Measurements from ENCODE around the gene MGST3.
"Not testable (repeated sequence)": the region's sequence is repeated elsewhere in the genome, so short reads cannot be mapped to it uniquely, and the experiment has no call there.

The MGST3 gene

GRCh38 chr1:165648919-165649572 lies 18.0 kb downstream of the MGST3 start:
- Histone ChIP-seq H3K36me3 (ENCODE audit: control insufficient read depth in 1 of 2, insufficient read depth in 2 of 2, low read length in 2 of 2) (peaks cover 26 to 44% of the 10 kb centered on the region in 2 donors), H3K9me3 (ENCODE audit: control insufficient read depth in 1 of 2, low read length in 2 of 2) (no peaks in the 10 kb centered on the region), H3K4me1 (ENCODE audit: control insufficient read depth in 1 of 2, insufficient read depth in 2 of 2, low read length in 2 of 2) (peaks cover 27 to 32% of the 10 kb centered on the region in 2 donors), H3K9ac (ENCODE audit: low read depth in 1 of 2, low read length in 2 of 2) (no peak overlapping the region), H3K4me3 (ENCODE audit: low read depth in 1 of 2, low read length in 2 of 2) (no peak overlapping the region), H3K27me3 (ENCODE audit: control insufficient read depth in 1 of 2, insufficient read depth in 2 of 2, low read length in 2 of 2) (no peaks in the 10 kb centered on the region), H3K27ac (ENCODE audit: low read depth, low read length) (no peak overlapping the region)

GRCh38 chr1:165650981-165651625 lies 20.1 kb downstream of the MGST3 start:
- Histone ChIP-seq H3K9me3 (ENCODE audit: control insufficient read depth in 1 of 2, low read length in 2 of 2) (no peaks in the 10 kb centered on the region), H3K27me3 (ENCODE audit: control insufficient read depth in 1 of 2, insufficient read depth in 2 of 2, low read length in 2 of 2) (no peaks in the 10 kb centered on the region), H3K27ac (ENCODE audit: low read depth, low read length) (no peak overlapping the region), H3K9ac (ENCODE audit: low read depth in 1 of 2, low read length in 2 of 2) (no peak overlapping the region), H3K36me3 (ENCODE audit: control insufficient read depth in 1 of 2, insufficient read depth in 2 of 2, low read length in 2 of 2) (peaks cover 26 to 64% of the 10 kb centered on the region in 2 donors), H3K4me3 (ENCODE audit: low read depth in 1 of 2, low read length in 2 of 2) (no peak overlapping the region), H3K4me1 (ENCODE audit: control insufficient read depth in 1 of 2, insufficient read depth in 2 of 2, low read length in 2 of 2) (peaks cover 19 to 20% of the 10 kb centered on the region in 2 donors)

- H3K27ac ChIP-seq (ENCODE audit: low read depth, low read length); H3K4me3 ChIP-seq (ENCODE audit: low read depth in 1 of 2, low read length in 2 of 2); H3K9me3 ChIP-seq (ENCODE audit: control insufficient read depth in 1 of 2, low read length in 2 of 2); H3K4me1 ChIP-seq (ENCODE audit: control insufficient read depth in 1 of 2, insufficient read depth in 2 of 2, low read length in 2 of 2); H3K9ac ChIP-seq (ENCODE audit: low read depth in 1 of 2, low read length in 2 of 2); H3K27me3 ChIP-seq (ENCODE audit: control insufficient read depth in 1 of 2, insufficient read depth in 2 of 2, low read length in 2 of 2): not testable (repeated sequence)
- H3K36me3 ChIP-seq (ENCODE audit: control insufficient read depth in 1 of 2, insufficient read depth in 2 of 2, low read length in 2 of 2): peaks cover 22 to 73% of the 10 kb centered on the region in 2 donors
Observed at GRCh38 chr1:165658766-165659580, 27.9 kb downstream of the MGST3 start.

- Histone ChIP-seq H3K4me3 (ENCODE audit: low read depth in 1 of 2, low read length in 2 of 2) (no peak overlapping the region), H3K27ac (ENCODE audit: low read depth, low read length) (no peak overlapping the region), H3K27me3 (ENCODE audit: control insufficient read depth in 1 of 2, insufficient read depth in 2 of 2, low read length in 2 of 2) (no peaks in the 10 kb centered on the region), H3K4me1 (ENCODE audit: control insufficient read depth in 1 of 2, insufficient read depth in 2 of 2, low read length in 2 of 2) (no peaks in the 10 kb centered on the region), H3K9me3 (ENCODE audit: control insufficient read depth in 1 of 2, low read length in 2 of 2) (no peaks in the 10 kb centered on the region), H3K36me3 (ENCODE audit: control insufficient read depth in 1 of 2, insufficient read depth in 2 of 2, low read length in 2 of 2) (peaks cover 24 to 73% of the 10 kb centered on the region in 2 donors), H3K9ac (ENCODE audit: low read depth in 1 of 2, low read length in 2 of 2) (no peak overlapping the region)
Observed at GRCh38 chr1:165659581-165659895, 28.5 kb downstream of the MGST3 start.

GRCh38 chr1:165661703-165662102 lies 30.7 kb downstream of the MGST3 start:
- no peaks in the 10 kb centered on the region for H3K4me1 ChIP-seq (ENCODE audit: control insufficient read depth in 1 of 2, insufficient read depth in 2 of 2, low read length in 2 of 2)
- no peak overlapping the region for H3K27ac ChIP-seq (ENCODE audit: low read depth, low read length)
- no peak overlapping the region for H3K9ac ChIP-seq (ENCODE audit: low read depth in 1 of 2, low read length in 2 of 2)
- H3K4me3 ChIP-seq (ENCODE audit: low read depth in 1 of 2, low read length in 2 of 2): no peak overlapping the region
- peaks cover 23 to 71% of the 10 kb centered on the region in 2 donors for H3K36me3 ChIP-seq (ENCODE audit: control insufficient read depth in 1 of 2, insufficient read depth in 2 of 2, low read length in 2 of 2)
- no peaks in the 10 kb centered on the region for H3K27me3 ChIP-seq (ENCODE audit: control insufficient read depth in 1 of 2, insufficient read depth in 2 of 2, low read length in 2 of 2)
- no peaks in the 10 kb centered on the region for H3K9me3 ChIP-seq (ENCODE audit: control insufficient read depth in 1 of 2, low read length in 2 of 2)

GRCh38 chr1:165662186-165662585 lies 31.2 kb downstream of the MGST3 start:
- Histone ChIP-seq H3K9me3 (ENCODE audit: control insufficient read depth in 1 of 2, low read length in 2 of 2) (no peaks in the 10 kb centered on the region), H3K27me3 (ENCODE audit: control insufficient read depth in 1 of 2, insufficient read depth in 2 of 2, low read length in 2 of 2) (no peaks in the 10 kb centered on the region), H3K4me3 (ENCODE audit: low read depth in 1 of 2, low read length in 2 of 2) (no peak overlapping the region), H3K9ac (ENCODE audit: low read depth in 1 of 2, low read length in 2 of 2) (no peak overlapping the region), H3K4me1 (ENCODE audit: control insufficient read depth in 1 of 2, insufficient read depth in 2 of 2, low read length in 2 of 2) (no peaks in the 10 kb centered on the region), H3K27ac (ENCODE audit: low read depth, low read length) (no peak overlapping the region), H3K36me3 (ENCODE audit: control insufficient read depth in 1 of 2, insufficient read depth in 2 of 2, low read length in 2 of 2) (peaks cover 21 to 76% of the 10 kb centered on the region in 2 donors)

- H3K27ac ChIP-seq (ENCODE audit: low read depth, low read length): no peak overlapping the region
- H3K4me1 ChIP-seq (ENCODE audit: control insufficient read depth in 1 of 2, insufficient read depth in 2 of 2, low read length in 2 of 2): no peaks in the 10 kb centered on the region
- no peak overlapping the region for H3K9ac ChIP-seq (ENCODE audit: low read depth in 1 of 2, low read length in 2 of 2)
Observed at GRCh38 chr1:165666152-165666825, 35.3 kb downstream of the MGST3 start.

GRCh38 chr1:165668184-165668583 lies 37.1 kb downstream of the MGST3 start:
- Histone ChIP-seq H3K4me1 (ENCODE audit: control insufficient read depth in 1 of 2, insufficient read depth in 2 of 2, low read length in 2 of 2) (no peaks in the 10 kb centered on the region), H3K27me3 (ENCODE audit: control insufficient read depth in 1 of 2, insufficient read depth in 2 of 2, low read length in 2 of 2) (no peaks in the 10 kb centered on the region), H3K36me3 (ENCODE audit: control insufficient read depth in 1 of 2, insufficient read depth in 2 of 2, low read length in 2 of 2) (peaks cover 34 to 73% of the 10 kb centered on the region in 2 donors), H3K9me3 (ENCODE audit: control insufficient read depth in 1 of 2, low read length in 2 of 2) (no peaks in the 10 kb centered on the region), H3K9ac (ENCODE audit: low read depth in 1 of 2, low read length in 2 of 2) (no peak overlapping the region), H3K27ac (ENCODE audit: low read depth, low read length) (no peak overlapping the region), H3K4me3 (ENCODE audit: low read depth in 1 of 2, low read length in 2 of 2) (no peak overlapping the region)

More at GRCh38 chr1:165666152-165666825, 35.3 kb downstream of the MGST3 start:
- no peak overlapping the region for H3K4me3 ChIP-seq (ENCODE audit: low read depth in 1 of 2, low read length in 2 of 2)
- H3K27me3 ChIP-seq (ENCODE audit: control insufficient read depth in 1 of 2, insufficient read depth in 2 of 2, low read length in 2 of 2): no peaks in the 10 kb centered on the region
- no peaks in the 10 kb centered on the region for H3K9me3 ChIP-seq (ENCODE audit: control insufficient read depth in 1 of 2, low read length in 2 of 2)
- peaks cover 32 to 79% of the 10 kb centered on the region in 2 donors for H3K36me3 ChIP-seq (ENCODE audit: control insufficient read depth in 1 of 2, insufficient read depth in 2 of 2, low read length in 2 of 2)

GRCh38 chr1:165671526-165671925 lies 40.5 kb downstream of the MGST3 start:
- H3K27me3 ChIP-seq (ENCODE audit: control insufficient read depth in 1 of 2, insufficient read depth in 2 of 2, low read length in 2 of 2): no peaks in the 10 kb centered on the region
- H3K4me1 ChIP-seq (ENCODE audit: control insufficient read depth in 1 of 2, insufficient read depth in 2 of 2, low read length in 2 of 2): no peaks in the 10 kb centered on the region
- no peak overlapping the region for H3K27ac ChIP-seq (ENCODE audit: low read depth, low read length)
- H3K9me3 ChIP-seq (ENCODE audit: control insufficient read depth in 1 of 2, low read length in 2 of 2): no peaks in the 10 kb centered on the region
- H3K4me3 ChIP-seq (ENCODE audit: low read depth in 1 of 2, low read length in 2 of 2): no peak overlapping the region
- H3K36me3 ChIP-seq (ENCODE audit: control insufficient read depth in 1 of 2, insufficient read depth in 2 of 2, low read length in 2 of 2): peaks cover 31 to 55% of the 10 kb centered on the region in 2 donors
- H3K9ac ChIP-seq (ENCODE audit: low read depth in 1 of 2, low read length in 2 of 2): no peak overlapping the region

- Histone ChIP-seq H3K27ac (ENCODE audit: low read depth, low read length) (no peak overlapping the region), H3K9me3 (ENCODE audit: control insufficient read depth in 1 of 2, low read length in 2 of 2) (no peaks in the 10 kb centered on the region), H3K4me1 (ENCODE audit: control insufficient read depth in 1 of 2, insufficient read depth in 2 of 2, low read length in 2 of 2) (no peaks in the 10 kb centered on the region), H3K4me3 (ENCODE audit: low read depth in 1 of 2, low read length in 2 of 2) (no peak overlapping the region), H3K36me3 (ENCODE audit: control insufficient read depth in 1 of 2, insufficient read depth in 2 of 2, low read length in 2 of 2) (peaks cover 18 to 42% of the 10 kb centered on the region in 2 donors), H3K9ac (ENCODE audit: low read depth in 1 of 2, low read length in 2 of 2) (no peak overlapping the region), H3K27me3 (ENCODE audit: control insufficient read depth in 1 of 2, insufficient read depth in 2 of 2, low read length in 2 of 2) (no peaks in the 10 kb centered on the region)
Observed at GRCh38 chr1:165674599-165674998, 43.6 kb downstream of the MGST3 start.
